GM12865 (cell line): ENCODE measurements around the gene CUEDC2.

Experiments used
- DNase-seq: peaks from one replicate; pipeline ENCODE4 v3.0.0; 2010; ENCODE audit warnings: low read depth
- H3K4me3 ChIP-seq: 2 replicates; pipeline ENCODE4 v1.5.1; 2011; ENCODE audit warnings: mild to moderate bottlenecking, low read depth, low read length, control low read depth
- TF ChIP-seq, protein P1 (sequence below): IDR thresholded peaks from 2 replicates; pipeline ENCODE4 v1.5.1; 2011; ENCODE audit warnings: low read length, control low read depth, low read depth, inconsistent platforms; ENCODE audit not compliant: insufficient read depth; ENCODE audit errors: missing control alignments

CUEDC2 gene

DNA sequence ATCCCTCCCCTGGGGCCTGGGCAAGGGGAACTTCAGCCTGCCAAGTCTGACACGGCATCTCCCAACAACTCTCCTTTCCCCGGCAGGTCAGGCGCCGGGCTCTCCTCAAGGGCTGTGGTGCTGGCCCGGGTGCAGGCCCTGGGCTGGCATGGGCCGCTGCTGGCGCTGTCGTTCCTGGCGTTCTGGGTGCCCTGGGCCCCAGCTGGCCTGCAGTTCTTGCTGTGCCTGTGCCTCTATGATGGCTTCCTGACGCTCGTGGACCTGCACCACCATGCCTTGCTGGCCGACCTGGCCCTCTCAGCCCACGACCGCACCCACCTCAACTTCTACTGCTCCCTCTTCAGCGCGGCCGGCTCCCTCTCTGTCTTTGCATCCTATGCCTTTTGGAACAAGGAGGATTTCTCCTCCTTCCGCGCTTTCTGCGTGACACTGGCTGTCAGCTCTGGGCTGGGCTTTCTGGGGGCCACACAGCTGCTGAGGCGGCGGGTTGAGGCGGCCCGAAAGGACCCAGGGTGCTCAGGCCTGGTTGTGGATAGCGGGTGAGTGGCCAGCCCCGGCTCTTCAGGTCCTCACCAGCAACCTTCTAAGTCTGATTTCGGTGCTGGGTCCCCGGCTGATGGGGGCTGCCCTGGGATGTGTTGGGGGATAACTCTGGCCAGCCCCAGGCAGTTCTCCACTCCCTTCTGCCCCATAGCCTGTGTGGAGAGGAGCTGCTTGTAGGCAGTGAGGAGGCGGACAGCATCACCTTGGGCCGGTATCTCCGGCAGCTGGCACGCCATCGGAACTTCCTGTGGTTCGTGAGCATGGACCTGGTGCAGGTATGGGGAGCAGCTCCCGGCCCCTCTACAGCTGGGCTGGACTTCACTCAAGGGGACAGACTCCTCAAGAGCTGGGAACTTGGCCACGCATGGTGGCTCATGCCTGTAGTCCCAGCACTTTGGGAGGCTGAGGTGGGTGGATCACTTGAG is 38.5 kb upstream of the CUEDC2 start:
- TF ChIP-seq, protein P1, sequence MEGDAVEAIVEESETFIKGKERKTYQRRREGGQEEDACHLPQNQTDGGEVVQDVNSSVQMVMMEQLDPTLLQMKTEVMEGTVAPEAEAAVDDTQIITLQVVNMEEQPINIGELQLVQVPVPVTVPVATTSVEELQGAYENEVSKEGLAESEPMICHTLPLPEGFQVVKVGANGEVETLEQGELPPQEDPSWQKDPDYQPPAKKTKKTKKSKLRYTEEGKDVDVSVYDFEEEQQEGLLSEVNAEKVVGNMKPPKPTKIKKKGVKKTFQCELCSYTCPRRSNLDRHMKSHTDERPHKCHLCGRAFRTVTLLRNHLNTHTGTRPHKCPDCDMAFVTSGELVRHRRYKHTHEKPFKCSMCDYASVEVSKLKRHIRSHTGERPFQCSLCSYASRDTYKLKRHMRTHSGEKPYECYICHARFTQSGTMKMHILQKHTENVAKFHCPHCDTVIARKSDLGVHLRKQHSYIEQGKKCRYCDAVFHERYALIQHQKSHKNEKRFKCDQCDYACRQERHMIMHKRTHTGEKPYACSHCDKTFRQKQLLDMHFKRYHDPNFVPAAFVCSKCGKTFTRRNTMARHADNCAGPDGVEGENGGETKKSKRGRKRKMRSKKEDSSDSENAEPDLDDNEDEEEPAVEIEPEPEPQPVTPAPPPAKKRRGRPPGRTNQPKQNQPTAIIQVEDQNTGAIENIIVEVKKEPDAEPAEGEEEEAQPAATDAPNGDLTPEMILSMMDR, result no peak
- DNase-seq, result no peak
- H3K4me3 ChIP-seq, result no peak overlapping the region

DNA sequence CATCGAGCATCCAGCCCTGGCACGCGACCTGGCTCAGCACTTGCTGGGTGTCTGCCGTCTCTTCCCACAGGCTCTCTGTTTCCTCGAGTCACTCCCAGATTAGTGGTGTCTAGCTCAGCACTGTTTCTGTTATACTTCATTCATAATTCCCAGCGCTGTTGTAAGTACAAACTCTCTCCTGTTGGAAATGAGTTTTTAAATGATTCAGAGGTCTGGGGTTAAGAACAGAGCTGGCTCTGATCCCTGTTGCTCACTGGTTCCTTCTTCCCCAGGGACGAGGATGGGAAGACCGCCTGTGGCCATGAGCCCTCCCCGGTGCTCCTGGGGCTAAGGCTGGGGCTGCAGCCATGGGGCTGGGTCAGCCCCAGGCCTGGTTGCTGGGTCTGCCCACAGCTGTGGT is 36.3 kb upstream of the CUEDC2 start:
- no peak for DNase-seq
- TF ChIP-seq, protein P1, result no peak
- no peak overlapping the region for H3K4me3 ChIP-seq

DNA sequence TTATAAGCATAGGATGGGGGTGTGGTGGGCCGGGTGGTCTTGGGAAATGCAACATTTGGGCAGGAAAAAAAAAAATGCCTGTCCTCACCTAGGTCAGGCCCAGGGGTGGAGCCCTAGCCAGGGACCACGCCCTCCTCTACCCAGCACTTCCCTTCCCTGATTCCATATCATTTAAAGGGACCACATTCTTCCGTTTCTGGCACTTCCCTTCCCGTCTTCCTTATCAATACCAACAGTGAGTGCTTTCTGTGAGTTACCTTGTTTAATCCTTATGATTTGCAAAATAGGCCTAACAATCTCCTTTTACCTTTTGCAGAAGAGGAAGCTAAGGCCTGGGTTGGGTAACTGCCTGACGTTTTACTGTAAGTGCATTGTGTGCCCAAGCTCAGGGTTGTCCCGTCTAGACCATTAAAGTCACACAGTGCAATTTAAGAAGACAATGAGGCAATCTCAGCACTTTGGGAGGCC is 35.6 kb upstream of the CUEDC2 start:
- no peak for DNase-seq
- H3K4me3 ChIP-seq, result no peak overlapping the region
- TF ChIP-seq, protein P1, result no peak

DNA sequence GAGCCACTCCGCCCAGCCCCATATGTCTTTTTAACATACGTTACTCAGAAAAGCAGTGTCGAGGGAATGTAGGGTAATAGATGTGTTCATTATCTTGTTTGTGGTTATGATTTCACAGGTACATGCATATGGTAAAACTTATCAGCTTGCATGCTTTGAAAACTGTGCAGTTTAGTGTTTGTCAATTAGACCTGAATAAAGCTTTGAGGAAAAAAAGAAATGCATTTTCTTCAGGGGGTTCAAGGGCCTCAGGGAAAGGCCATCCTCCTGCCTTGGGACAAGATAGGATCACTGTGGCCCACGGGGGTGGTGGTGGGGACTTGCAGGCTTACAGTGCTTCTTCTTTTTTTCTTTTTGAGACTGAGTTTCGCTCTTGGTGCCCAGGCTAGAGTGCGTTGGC is 34.9 kb upstream of the CUEDC2 start:
- no peak for DNase-seq
- TF ChIP-seq, protein P1, result no peak
- no peak overlapping the region for H3K4me3 ChIP-seq

DNA sequence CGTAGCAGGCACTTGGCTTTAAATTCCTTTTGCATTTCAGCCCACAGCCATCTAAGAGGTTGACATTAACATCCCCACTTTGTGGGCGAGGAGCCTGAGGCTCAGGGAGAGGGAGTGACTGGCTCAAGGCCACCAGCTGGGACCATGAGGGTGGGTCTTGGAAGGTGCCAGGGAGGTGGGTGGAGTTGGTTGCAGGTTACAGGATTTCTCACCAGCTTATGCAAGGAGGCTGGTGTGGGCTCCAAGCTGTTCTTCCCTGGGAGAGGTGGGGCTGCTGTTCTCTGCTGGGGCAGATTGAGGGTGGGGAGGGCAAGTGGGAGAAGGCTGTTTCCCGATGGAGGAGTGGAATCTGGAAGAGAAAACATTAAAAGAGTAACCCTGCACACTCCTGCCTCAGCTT is 33.1 kb upstream of the CUEDC2 start:
- no peak overlapping the region for H3K4me3 ChIP-seq
- no peak for DNase-seq
- TF ChIP-seq, protein P1, result no peak

DNA sequence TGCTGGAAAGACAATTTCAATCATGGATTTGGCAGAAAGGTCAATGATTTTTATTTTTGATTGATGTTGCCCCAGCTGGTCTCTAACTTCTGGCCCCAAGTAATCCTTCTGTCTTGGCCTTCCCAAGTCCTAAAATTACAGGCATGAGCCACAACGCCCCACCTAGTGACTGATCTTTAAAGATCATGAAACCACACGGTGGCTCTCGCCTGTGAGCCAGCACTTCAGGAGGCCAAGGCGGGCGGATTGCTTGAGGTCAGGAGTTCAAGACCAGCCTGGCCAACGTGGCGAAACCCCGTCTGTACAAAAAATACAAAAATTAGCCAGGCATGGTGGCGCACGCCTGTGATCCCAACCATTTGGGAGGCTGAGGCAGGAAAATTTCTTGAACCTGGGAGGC is 31.6 kb upstream of the CUEDC2 start:
- TF ChIP-seq, protein P1, result no peak
- H3K4me3 ChIP-seq, result no peak overlapping the region
- no peak for DNase-seq
